DMS 273 (cell line): ENCODE results near the gene LIN37.
"Not testable (repeated sequence)": the region's sequence is repeated elsewhere in the genome, so short reads cannot be mapped to it uniquely, and the experiment has no call there.

Experiments used
- DNase-seq: peaks from one replicate; lab custom pipeline; 2025; ENCODE audit not compliant: unreplicated experiment; lab: John Stamatoyannopoulos, UW

The LIN37 gene

GRCh38 chr19:35787227-35787799 is 38.9 kb downstream of the LIN37 start:
- DNase-seq: no peak

GRCh38 chr19:35788205-35788960 is 40.0 kb downstream of the LIN37 start:
- DNase-seq: no peak

GRCh38 chr19:35789195-35789977 is 41.0 kb downstream of the LIN37 start:
- DNase-seq: no peak

GRCh38 chr19:35789978-35790944 is 41.9 kb downstream of the LIN37 start:
- DNase-seq: no peak

GRCh38 chr19:35790981-35791813 is 42.8 kb downstream of the LIN37 start:
- DNase-seq: no peak

GRCh38 chr19:35791814-35792279 is 43.5 kb downstream of the LIN37 start:
- no peak for DNase-seq

GRCh38 chr19:35792312-35792711 is 43.9 kb downstream of the LIN37 start:
- DNase-seq: no peak

DNA sequence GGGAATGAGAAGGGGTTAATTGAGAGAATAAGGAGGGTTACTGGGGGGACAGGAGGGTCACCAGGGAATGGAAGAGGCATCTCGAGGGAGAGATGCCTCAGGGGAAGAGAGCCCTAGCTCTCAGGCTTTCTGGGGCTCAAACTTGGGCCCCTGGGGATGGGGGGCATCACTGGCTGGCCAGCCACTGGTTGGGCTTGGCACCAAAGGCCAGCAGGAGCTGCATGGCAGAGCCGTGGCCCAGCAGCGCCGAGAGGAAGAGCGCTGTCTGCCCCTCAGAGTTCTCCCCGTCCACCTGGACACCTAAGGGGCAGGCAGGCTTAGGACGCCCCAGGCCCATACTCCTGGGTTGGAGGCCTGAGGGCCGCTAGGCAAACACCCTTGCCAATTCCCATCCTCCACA is 44.5 kb downstream of the LIN37 start:
- DNase-seq: no peak

DNA sequence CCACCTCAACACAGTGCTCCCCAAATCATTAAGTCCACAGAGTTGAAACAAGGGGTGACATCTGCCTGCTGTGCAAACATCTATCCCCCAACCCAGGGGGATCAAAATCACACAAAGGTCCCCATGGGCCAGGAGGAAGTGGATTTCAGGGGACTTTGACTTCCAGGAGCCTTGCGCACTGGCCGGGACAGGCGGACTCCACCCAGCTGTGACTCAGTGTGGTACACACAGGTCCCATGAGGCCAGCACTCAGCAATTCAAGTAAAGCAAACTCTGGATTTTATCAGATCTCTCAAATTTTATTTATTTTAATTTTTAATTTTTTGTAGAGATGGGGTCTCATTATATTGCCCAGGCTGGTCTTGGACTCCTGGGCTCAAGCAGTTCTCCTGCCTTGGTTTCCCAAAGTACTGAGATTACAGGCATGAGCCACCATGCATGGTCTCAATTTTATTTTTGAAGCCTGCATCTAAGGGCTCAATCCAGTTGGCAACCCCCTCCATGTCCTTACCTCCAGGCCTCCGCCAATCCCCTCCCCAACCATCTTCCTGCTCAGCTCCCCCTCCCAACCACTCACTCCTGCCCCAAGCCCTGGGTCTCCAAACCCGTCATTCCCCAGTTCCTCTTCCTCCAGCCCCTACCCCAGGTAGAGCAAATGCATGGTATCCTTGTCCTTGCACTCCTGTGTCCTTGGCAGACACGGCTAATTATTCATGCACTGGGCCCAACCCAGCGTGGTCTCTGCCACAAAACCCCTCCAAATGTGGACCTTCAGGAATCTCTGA is 45.2 kb downstream of the LIN37 start:
- DNase-seq: no peak

- not testable (repeated sequence) for DNase-seq
Observed at GRCh38 chr19:35795564-35795963, 47.2 kb downstream of the LIN37 start.

- no peak for DNase-seq
Observed at GRCh38 chr19:35796645-35797542, 48.5 kb downstream of the LIN37 start.

DNA sequence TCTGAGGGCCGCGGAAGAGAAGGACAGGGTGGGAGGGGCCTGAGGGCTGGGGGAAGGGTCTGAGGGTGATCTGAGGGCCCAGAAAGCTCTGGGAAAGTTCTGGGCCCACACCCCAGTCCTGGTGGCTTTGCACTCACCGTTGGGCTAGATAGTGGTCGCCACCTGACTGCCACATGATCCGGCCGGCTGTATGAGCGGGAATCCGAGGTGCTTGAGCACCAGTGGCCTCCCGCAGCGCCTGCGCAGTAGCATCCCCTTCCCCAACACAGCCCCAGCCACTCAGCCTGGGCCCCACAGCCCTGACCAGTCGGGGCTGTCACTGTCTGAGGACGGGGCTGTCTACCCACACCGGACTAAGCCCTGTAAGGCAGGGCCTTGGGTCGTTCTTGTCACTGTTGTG is 49.3 kb downstream of the LIN37 start:
- no peak for DNase-seq

GRCh38 chr19:35801828-35802227 is 53.5 kb downstream of the LIN37 start:
- DNase-seq: no peak
